Measurements from ENCODE around the gene ADARB2.

Gene ADARB2

GRCh38 chr10:1394155-1394912, 343.0 kb downstream of the ADARB2 start:
- DNase-seq (ENCODE audit: low read depth): no peak

- no peak for DNase-seq (ENCODE audit: low read depth)
Measured at GRCh38 chr10:1393481-1393880, 343.8 kb downstream of the ADARB2 start.

DNA sequence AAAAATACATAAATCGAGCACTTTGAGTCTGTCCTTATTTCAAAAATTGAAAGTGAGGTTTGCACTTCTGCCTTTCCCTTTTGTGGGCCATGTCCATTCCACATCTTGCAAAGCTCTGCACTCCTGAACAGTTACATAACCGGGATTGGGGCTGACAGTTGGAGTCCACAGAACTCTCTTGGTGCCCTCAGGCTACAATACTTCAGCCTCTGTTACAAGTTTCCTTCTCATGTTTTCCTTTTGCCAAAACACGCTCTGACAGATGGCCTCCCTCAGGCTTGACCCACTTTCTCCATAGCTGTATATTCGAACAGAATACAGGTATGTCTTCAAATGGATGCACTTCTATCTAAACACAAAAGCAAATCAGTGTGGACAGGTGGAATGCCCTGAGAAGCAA, 345.2 kb downstream of the ADARB2 start:
- DNase-seq (ENCODE audit: low read depth): no peak

GRCh38 chr10:1390200-1390599, 347.1 kb downstream of the ADARB2 start:
- DNase-seq (ENCODE audit: low read depth): no peak

GRCh38 chr10:1384026-1384425, 353.3 kb downstream of the ADARB2 start:
- no peak for DNase-seq (ENCODE audit: low read depth)

DNA sequence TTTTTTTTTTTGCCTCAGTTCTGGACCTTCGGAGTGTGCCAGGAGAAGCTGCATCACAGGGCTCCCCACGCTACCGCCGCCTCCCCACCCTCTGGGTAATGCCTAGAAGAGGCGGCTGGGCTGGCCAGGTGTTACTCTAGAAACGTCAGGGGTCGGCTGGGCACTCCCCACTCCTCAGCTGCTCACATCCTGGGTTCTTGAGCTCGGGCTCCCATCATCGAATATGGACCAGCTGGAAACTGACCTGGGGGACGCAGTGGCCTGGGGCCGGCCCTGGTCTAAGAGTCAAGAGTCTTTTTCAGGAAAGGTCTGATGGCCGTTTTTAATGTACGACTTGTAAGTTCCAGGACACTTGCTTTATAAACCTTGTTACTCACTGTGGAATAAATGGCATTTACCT, 354.6 kb downstream of the ADARB2 start:
- DNase-seq (ENCODE audit: low read depth): no peak

DNA sequence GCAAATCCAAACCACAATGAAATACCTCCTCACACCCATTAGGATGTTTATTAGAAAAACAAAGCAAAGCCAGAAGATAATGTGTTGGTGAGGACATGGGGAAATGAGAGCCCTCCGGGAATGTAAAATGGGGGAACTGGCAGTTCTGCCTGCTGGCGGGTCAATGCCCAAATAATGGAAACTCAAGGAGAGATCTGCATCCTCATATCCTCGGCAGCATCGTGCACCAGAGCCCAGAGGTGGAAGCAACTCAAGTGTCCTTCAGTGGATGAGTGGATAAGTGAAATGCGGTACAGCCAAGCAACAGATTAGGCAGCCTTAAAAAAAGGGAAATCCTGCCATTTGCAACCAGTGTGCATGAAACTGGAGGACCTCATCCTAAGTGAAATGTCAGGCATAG, 356.0 kb downstream of the ADARB2 start:
- no peak for DNase-seq (ENCODE audit: low read depth)

DNA sequence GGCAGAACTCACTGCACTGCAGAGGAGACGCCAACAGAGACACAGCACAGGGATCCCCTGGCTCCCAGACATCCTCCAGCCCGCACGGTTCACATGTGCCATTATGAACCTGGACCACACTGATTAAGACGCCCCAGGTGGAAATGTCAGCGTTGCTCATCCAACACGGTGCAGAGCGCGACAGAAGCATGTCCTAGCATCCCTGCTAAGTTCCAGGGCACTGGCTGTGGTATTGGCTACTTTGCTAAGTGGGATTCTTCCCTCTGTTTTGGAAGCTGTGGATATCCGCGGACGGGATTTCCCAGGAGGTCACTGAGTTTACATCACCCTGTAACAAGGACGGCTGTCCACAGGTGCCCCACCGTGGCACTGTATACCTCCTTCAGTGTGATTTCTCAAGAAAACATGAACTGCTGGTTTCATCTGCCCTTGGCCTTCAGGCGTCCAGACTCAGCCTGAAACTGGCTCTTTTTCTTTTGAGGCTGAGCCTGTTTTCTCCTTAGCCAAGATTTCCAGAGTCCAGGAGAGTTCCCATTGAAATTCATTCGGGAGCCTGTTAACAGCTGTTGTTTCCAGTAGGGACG, 357.1 kb downstream of the ADARB2 start:
- DNase-seq (ENCODE audit: low read depth): no peak

GRCh38 chr10:1379601-1380000, 357.7 kb downstream of the ADARB2 start:
- no peak for DNase-seq (ENCODE audit: low read depth)

GRCh38 chr10:1378473-1378872, 358.9 kb downstream of the ADARB2 start:
- no peak for DNase-seq (ENCODE audit: low read depth)

DNA sequence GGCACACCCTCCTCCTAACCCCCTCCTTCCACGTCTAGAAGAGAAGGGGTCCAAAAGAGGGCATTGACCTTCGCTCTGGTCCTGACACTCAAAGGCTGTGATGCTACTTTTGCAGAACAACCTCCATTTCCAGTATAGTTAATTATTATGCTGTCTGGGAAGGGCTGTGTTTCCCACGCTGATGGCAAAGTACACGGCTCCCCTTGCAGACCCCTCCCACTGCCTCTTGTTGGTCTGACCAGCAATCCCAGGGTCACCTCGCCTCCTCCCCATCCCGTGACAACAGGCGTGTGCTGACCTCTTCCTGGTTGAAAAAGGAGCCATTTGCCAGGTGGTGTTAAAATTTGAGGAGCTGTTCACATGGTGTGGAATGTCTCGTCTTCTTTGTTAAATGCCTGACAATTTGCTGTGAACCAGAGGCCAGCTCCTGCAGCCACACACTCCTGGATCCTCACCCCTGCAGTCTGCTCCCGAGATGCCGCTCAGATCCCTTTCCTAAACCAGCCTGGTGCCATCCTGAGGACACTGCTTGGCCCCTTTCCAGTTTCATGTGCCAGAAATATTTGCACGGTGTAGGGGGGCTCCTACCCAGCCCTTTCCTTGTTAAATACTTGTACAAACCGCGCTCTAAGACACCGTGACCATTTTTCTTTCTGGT, 359.5 kb downstream of the ADARB2 start:
- DNase-seq (ENCODE audit: low read depth): no peak

- DNase-seq (ENCODE audit: low read depth): no peak
Measured at GRCh38 chr10:1377231-1377630, 360.1 kb downstream of the ADARB2 start.

DNA sequence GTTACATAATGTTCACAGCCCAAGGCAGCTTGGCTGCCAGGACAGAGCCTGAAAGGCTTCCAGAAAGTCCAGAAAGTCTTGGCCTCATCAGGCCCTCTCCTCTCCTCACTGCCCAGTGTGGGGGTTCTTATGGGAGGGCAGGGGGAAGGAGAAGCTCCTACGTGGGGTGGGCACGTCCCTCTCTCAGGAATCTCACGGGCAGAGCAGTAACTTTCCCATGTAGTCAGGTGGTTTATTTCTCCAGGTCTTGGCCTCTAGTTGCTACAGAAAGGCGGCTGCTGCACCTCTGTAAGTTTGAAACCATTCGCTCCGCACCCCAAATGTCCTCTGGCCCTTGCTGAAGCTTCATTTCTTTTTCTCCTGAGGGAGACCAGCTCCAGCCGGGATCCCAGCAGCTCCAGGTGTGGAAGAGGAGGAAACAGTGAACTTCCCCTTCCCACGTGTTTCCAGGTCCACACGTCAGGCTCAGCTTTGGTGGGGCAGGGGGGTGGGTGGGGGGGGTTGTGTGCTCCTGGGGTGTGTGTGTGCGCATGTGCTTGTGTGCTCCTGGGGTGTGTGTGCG, 360.9 kb downstream of the ADARB2 start:
- DNase-seq (ENCODE audit: low read depth): no peak

DNA sequence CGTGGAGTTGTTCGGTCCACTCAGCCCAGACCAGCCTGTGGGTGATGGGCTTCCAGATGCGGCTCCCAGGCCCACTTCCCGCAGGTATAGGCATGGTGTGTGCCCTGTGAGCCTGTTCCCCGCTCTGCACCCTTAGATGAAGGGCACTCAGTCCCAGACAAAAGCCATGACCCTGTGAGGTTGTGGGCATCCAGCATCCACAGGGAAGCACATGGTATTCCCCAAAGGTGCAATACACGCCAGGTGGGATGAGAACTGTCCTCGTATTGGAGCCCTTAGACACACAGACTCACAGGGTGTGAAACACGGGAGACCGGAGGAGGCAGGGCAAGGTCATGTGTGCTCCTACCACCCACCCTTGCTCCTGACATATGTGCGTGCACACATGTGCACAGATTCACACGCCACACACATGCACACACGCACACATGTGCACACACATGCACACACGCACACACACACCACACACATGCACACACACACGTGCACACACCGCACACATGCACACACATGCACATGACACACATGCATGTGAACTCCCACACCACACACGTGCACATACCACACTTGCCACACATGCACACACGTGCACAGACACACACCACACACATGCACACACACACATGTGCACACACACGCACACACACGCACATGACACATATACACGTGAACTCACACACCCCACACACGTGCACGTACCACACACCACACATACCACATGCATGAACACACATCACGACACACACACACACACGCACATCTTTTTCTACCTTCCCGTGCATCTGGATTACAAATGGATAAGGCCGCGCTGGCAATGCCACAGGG, 361.8 kb downstream of the ADARB2 start:
- no peak for DNase-seq (ENCODE audit: low read depth)

GRCh38 chr10:1374511-1375345, 362.6 kb downstream of the ADARB2 start:
- no peak for DNase-seq (ENCODE audit: low read depth)

GRCh38 chr10:1373287-1373686, 364.0 kb downstream of the ADARB2 start:
- DNase-seq (ENCODE audit: low read depth): no peak

DNA sequence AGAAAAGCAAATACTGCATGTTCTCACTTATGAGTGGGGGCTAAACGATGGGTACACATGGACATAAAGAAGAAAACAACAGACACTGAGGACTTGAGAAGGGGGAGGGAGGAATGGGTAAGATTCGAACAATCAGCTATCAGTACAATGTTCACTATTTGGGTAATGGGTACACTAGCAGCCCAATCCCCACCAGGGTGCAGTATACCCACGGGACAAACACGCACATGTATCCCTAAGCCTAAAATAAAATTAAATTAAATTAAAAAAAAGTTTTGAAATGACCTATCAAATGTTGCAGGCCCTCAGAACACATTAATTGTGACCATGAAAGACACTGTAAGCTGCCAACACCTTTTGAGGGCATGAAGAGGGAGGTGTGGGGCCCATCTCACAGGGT, 365.1 kb downstream of the ADARB2 start:
- no peak for DNase-seq (ENCODE audit: low read depth)

GRCh38 chr10:1370298-1370697, 367.0 kb downstream of the ADARB2 start:
- DNase-seq (ENCODE audit: low read depth): no peak

GRCh38 chr10:1369665-1370064, 367.7 kb downstream of the ADARB2 start:
- no peak for DNase-seq (ENCODE audit: low read depth)

- no peak for DNase-seq (ENCODE audit: low read depth)
Measured at GRCh38 chr10:1369197-1369596, 368.1 kb downstream of the ADARB2 start.

- DNase-seq (ENCODE audit: low read depth): no peak
Measured at GRCh38 chr10:1368842-1369171, 368.5 kb downstream of the ADARB2 start.

Measured in HS-5 (cell line).